ENCODE results near the gene AK1.

AK1 gene

GRCh38 chr9:127907867-127908659 lies 30.6 kb upstream of the AK1 start:
- DNase-seq, result no peak

- peak; percentile 84 for DNase-seq
Observed at GRCh38 chr9:127905788-127906191, 28.3 kb upstream of the AK1 start.

- DNase-seq, result peak; percentile 81
Observed at GRCh38 chr9:127905004-127905728, 27.7 kb upstream of the AK1 start.

GRCh38 chr9:127904561-127905003 lies 27.1 kb upstream of the AK1 start:
- no peak for DNase-seq

- DNase-seq, result peak; percentile 69
Observed at GRCh38 chr9:127903557-127904475, 26.3 kb upstream of the AK1 start.

GRCh38 chr9:127899128-127899943 lies 21.9 kb upstream of the AK1 start, which contains the start of gene ST6GALNAC6:
Gene ST6GALNAC6 (minus strand): TSS chr9:127899603. CDS start chr9:127897981, 1,622 bp downstream.
- peak; percentile 70 for DNase-seq

- no peak for DNase-seq
Observed at GRCh38 chr9:127898433-127899127, 21.1 kb upstream of the AK1 start.

GRCh38 chr9:127897193-127897692 lies 19.8 kb upstream of the AK1 start:
- peak; percentile 29 for DNase-seq

GRCh38 chr9:127896395-127897192 lies 19.1 kb upstream of the AK1 start:
- no peak for DNase-seq

- no peak for DNase-seq
Observed at GRCh38 chr9:127895811-127896210, 18.3 kb upstream of the AK1 start.

- DNase-seq, result no peak
Observed at GRCh38 chr9:127893392-127893791, 15.9 kb upstream of the AK1 start.

- DNase-seq, result no peak
Observed at GRCh38 chr9:127892831-127893230, 15.4 kb upstream of the AK1 start.

GRCh38 chr9:127890053-127890452 lies 12.6 kb upstream of the AK1 start:
- no peak for DNase-seq

- DNase-seq, result no peak
Observed at GRCh38 chr9:127887792-127888191, 10.3 kb upstream of the AK1 start.

GRCh38 chr9:127886401-127886972 lies 9.0 kb upstream of the AK1 start:
- DNase-seq, result no peak

GRCh38 chr9:127885508-127886281 lies 8.2 kb upstream of the AK1 start:
- no peak for DNase-seq

GRCh38 chr9:127884976-127885490 lies 7.6 kb upstream of the AK1 start:
- no peak for DNase-seq

- no peak for DNase-seq
Observed at GRCh38 chr9:127884427-127884911, 7.0 kb upstream of the AK1 start.

- no peak for DNase-seq
Observed at GRCh38 chr9:127883959-127884358, 6.5 kb upstream of the AK1 start.

Measured in CD4-positive, alpha-beta T cell treated with Interferon gamma for 1 hour (primary cell).